GM21447 (cell line): ENCODE measurements around the gene MCFD2.

ENCODE experiments used
- ATAC-seq: cut with Tn5 transposase; IDR thresholded peaks from one replicate; pipeline ENCODE4 v1.9.1; 2021; ENCODE audit not compliant: unreplicated experiment

Gene MCFD2

DNA sequence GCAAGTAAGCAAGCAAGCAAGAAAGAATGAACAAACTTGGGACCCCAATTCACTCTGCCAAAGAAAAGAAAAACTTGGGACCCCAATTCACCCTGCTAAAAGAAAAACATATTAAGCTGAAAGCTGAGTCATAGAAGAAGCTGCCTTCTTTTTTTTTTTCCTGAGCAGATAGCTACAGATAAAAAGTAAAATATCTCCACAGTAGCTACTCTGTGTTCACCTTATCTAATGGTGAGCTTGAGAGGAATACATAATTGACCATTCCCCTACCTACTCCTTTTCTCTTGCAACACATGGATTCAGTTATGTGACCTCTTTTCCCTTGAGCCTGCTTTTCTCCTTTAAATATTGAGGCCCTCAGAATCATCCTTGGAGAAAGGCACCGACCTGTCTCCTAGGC lies 63.0 kb downstream of the MCFD2 start:
- ATAC-seq, result no peak

DNA sequence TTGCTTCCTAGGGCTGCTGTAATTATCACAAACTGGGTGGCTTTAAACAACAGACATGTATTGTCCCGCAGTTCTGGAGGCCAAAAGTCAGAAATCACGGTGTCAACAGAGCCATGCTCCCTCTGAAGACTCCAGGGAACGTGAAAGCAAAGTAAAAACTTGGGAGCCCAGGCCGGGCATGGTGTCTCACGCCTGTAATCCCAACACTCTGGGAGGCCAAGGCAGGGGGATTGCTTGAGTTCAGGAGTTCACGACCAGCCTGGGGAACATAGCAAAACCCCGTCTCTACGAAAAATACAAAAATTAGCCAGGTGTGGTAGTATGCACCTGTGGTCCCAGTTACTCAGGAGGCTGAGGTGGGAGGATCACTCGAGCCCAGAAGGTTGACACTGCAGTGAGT lies 63.5 kb downstream of the MCFD2 start:
- ATAC-seq, result no peak
